ENCODE results near the gene VSTM4.

DNA sequence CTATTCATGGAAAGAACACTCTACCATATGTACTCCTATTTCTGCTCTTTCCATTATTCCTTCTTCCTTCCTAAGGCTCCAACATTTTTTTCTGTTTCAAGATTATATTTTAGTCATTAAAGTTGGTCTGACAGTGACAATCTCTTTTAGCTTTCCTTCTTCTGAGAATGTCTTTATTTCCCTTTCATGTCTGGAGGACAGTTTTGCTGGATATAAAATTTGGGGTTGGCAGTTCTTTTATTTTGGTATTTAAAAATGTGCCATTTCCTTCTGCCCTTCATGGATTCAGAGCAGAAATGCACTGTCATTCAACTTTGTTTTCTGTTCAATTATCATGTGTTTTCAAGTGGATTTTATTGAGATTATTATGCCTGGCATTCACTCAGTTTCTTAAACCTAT lies 53.1 kb downstream of the VSTM4 start:
- no peak for TF ChIP-seq POLR2A (IDR thresholded peaks at IDR 0.05)
- TF ChIP-seq POLR2AphosphoS5 (IDR thresholded peaks at IDR 0.05), result no peak
